ENCODE data around the gene GM2A. TPM values are rescaled to one million over a fixed set of nuclear protein-coding genes. Genes with fewer than 3 reads are reported as not detected.
"Not testable (repeated sequence)": the region's sequence is repeated elsewhere in the genome, so short reads cannot be mapped to it uniquely, and the experiment has no call there.

Gene GM2A
- total RNA-seq, 2 donors from 2014 or later, result 21.5 to 36.4 TPM

DNA sequence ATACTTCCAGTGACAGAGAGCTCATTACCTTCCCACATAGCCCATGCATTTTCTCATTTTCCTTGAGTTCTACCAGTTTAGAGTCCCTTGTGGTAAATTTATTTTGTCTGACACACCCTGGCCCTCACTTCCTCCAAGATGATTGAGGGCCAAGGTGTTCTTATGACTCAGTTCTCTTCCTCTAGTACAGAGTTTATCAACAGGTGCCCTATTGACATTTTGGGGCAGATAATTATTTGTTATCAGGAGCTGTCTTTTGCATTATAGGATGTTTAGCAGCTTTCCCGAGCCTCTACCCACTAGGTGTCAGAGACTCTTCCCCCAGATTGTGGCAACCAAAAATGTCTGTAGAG, 43.5 kb downstream of the GM2A start:
- H3K36me3 ChIP-seq, result no peaks in the 10 kb centered on the region
- no peaks in the 10 kb centered on the region for H3K9me3 ChIP-seq
- no peaks in the 10 kb centered on the region for H3K27me3 ChIP-seq
- DNase-seq (ENCODE audit: low spot score), result no peak
- no peak overlapping the region for H3K27ac ChIP-seq
- H3K4me3 ChIP-seq, result no peak overlapping the region
- no peaks in the 10 kb centered on the region for H3K4me1 ChIP-seq
- TF ChIP-seq, protein P1, sequence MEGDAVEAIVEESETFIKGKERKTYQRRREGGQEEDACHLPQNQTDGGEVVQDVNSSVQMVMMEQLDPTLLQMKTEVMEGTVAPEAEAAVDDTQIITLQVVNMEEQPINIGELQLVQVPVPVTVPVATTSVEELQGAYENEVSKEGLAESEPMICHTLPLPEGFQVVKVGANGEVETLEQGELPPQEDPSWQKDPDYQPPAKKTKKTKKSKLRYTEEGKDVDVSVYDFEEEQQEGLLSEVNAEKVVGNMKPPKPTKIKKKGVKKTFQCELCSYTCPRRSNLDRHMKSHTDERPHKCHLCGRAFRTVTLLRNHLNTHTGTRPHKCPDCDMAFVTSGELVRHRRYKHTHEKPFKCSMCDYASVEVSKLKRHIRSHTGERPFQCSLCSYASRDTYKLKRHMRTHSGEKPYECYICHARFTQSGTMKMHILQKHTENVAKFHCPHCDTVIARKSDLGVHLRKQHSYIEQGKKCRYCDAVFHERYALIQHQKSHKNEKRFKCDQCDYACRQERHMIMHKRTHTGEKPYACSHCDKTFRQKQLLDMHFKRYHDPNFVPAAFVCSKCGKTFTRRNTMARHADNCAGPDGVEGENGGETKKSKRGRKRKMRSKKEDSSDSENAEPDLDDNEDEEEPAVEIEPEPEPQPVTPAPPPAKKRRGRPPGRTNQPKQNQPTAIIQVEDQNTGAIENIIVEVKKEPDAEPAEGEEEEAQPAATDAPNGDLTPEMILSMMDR (IDR thresholded peaks at IDR 0.05), result no peak

DNA sequence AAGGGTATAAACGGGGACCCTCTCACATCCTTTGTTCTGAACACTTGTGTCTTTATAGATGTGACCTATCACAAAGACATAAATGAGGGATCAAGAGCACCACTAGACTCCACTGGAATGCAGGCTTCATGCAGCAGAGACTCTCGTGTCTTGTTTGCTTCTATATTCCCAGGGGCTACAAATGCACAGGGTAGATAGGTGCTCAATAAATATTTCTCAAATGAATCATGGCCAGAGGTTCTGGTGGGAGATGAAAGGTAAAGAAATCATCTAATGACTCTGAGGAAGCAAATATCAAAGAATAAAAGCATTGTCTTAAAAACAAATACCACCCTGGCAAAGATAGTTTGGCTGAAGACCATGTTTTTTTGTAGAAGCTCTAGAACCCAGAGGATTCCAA, 44.0 kb downstream of the GM2A start:
- TF ChIP-seq, protein P1 (IDR thresholded peaks at IDR 0.05), result no peak
- Histone ChIP-seq H3K9me3 (no peaks in the 10 kb centered on the region), H3K4me1 (no peaks in the 10 kb centered on the region), H3K27ac (no peak overlapping the region), H3K36me3 (no peaks in the 10 kb centered on the region), H3K4me3 (no peak overlapping the region), H3K27me3 (no peaks in the 10 kb centered on the region)
- no peak for DNase-seq (ENCODE audit: low spot score)

DNA sequence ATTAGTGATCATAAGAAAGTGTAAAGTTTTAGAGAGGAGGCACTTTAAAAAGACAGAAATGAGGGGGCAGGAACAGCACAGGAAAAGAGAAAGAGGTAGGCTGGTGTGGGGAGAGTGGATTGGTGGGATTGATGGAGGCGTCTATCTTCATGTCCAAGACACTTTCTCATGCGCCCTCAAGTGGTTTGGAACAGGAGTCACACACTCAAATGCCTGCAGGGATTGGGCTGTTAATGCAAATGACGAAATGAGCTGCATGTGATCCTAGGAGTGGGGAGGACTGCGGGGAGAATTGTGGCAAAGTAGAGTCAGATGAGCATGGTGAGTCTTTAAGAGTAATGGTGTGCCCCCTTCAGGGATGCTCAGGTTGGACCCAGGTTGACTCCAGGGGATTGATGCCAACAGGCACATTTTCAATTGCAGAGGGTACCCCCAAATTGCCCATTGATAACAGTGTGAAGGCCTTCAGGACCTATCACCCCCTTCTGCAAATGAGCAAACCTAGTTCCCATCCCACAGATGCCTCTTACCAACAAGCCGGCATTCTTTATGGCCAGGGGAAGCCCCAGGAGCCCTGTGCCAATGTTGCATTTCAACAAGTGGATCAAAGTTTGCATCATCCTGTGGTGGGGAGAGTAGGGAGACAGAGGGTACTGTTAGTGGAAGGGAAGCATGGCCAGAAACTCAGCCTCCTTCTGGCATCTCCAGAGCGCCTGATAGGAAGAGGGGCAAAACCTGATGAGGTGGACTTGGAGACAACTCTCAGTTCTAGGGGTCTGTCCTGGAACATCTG, 45.3 kb downstream of the GM2A start:
- Histone ChIP-seq H3K4me3 (no peak overlapping the region), H3K36me3 (no peaks in the 10 kb centered on the region), H3K9me3 (no peaks in the 10 kb centered on the region), H3K27ac (no peak overlapping the region), H3K4me1 (no peaks in the 10 kb centered on the region), H3K27me3 (no peaks in the 10 kb centered on the region)
- TF ChIP-seq, protein P1 (IDR thresholded peaks at IDR 0.05), result peak in 1 of 2 donors; percentile 67
- no peak for DNase-seq (ENCODE audit: low spot score)

DNA sequence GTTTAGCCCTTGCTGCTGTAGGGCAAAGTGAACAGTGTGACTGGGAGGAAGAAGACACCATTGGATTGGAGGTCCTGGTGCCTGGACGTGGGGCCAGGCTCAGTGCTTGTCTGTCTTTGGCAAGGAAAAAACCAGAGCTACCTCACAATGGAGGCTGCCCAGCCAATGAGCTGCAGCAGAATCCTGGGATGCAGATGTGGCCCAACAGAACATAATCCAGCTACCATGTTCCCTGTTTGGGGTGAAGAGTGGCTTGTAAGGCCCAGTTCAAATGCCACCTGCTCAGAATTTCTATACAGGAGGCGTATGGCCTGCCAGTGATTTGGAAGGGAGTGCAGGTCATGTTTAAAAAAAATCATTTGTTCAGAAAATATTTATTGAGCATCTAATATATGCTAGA, 50.7 kb downstream of the GM2A start, which contains the start of gene SLC36A3:
TSS of gene SLC36A3 (minus strand) at position 101 of the 400 bp plus-strand sequence. CDS start 412 bp downstream, outside the sequence.
- Histone ChIP-seq H3K27me3 (no peaks in the 10 kb centered on the region), H3K4me3 (no peak within 1 kb of the TSS), H3K4me1 (no peaks in the 10 kb centered on the region), H3K36me3 (no peaks in the 10 kb centered on the region), H3K9me3 (no peaks in the 10 kb centered on the region), H3K27ac (no peak within 1 kb of the TSS)
- TF ChIP-seq, protein P1 (IDR thresholded peaks at IDR 0.05), result no peak
- DNase-seq (ENCODE audit: low spot score), result no peak

DNA sequence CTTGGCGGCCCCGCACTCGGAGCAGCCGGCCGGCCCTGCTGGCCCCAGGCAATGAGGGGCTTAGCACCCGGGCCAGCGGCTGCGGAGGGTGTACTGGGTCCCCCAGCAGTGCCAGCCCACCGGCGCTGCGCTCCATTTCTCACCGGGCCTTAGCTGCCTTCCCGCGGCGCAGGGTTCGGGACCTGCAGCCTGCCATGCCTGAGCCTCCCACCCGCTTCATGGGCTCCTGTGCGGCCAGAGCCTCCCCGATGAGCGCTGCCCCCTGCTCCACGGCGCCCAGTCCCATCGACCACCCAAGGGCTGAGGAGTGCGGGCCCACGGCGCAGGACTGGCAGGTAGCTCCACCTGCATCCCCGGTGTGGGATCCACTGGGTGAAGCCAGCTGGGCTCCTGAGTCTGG, 56.3 kb downstream of the GM2A start:
- H3K4me3 ChIP-seq; H3K36me3 ChIP-seq; H3K27me3 ChIP-seq; H3K27ac ChIP-seq; H3K4me1 ChIP-seq; DNase-seq (ENCODE audit: low spot score): not testable (repeated sequence)
- H3K9me3 ChIP-seq, result peaks cover 0 to 12% of the 10 kb centered on the region in 2 donors

DNA sequence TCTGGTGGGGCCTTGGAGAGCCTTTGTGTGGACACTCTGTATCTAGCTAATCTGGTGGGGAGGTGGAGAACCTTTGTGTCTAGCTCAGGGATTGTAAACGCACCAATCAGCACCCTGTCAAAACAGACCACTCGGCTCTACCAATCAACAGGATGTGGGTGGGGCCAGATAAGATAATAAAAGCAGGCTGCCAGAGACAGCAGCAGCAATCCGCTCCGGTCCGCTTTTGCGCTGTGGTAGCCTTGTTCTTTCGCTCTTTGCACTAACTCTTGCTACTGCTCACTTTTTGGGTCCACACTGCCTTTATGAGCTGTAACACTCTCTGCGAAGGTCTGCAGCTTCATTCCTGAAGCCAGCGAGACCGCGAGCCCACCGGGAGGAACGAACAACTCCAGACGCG, 56.8 kb downstream of the GM2A start:
- H3K27ac ChIP-seq; H3K4me1 ChIP-seq; H3K36me3 ChIP-seq; DNase-seq (ENCODE audit: low spot score); H3K27me3 ChIP-seq; H3K4me3 ChIP-seq: not testable (repeated sequence)
- H3K9me3 ChIP-seq, result peaks cover 0 to 12% of the 10 kb centered on the region in 2 donors

DNA sequence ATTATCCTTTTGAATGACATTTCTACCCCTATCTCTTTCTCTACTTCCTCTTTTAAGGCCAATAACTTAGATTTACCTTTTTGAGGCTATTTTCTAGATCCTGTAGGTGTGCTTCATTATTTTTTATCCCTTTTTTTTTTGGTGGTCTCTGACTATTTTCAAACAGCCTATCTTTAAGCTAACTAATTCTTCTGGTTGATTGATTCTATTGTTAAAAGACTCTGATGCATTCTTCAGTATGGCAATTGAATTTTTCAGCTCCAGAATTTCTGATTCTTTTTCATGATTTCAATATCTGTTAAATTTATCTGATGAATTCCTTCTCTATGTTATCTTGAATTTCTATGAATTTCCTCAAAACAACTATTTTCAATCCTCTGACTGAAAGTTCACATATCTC, 57.9 kb downstream of the GM2A start:
- TF ChIP-seq, protein P1 (IDR thresholded peaks at IDR 0.05), result no peak
- no peak for DNase-seq (ENCODE audit: low spot score)
- H3K9me3 ChIP-seq, result peaks cover 0 to 12% of the 10 kb centered on the region in 2 donors

More for the DNA sequence above, 57.9 kb downstream of the GM2A start:
- no peak overlapping the region for H3K4me3 ChIP-seq
- no peaks in the 10 kb centered on the region for H3K27me3 ChIP-seq
- H3K4me1 ChIP-seq, result no peaks in the 10 kb centered on the region
- H3K27ac ChIP-seq, result no peak overlapping the region
- H3K36me3 ChIP-seq, result no peaks in the 10 kb centered on the region

Measured in right atrium auricular region (tissue), 2 donors.